WI38 (cell line): Measurements from ENCODE around the gene SLAMF6.
"Not testable (repeated sequence)": the region's sequence is repeated elsewhere in the genome, so short reads cannot be mapped to it uniquely, and the experiment has no call there.

Source experiments
- H3K4me3 ChIP-seq: 2 replicates; pipeline ENCODE4 v1.5.1; 2011; ENCODE audit warnings: low read depth, mild to moderate bottlenecking, control low read depth, low read length
- CTCF ChIP-seq: IDR thresholded peaks from 2 replicates; pipeline ENCODE4 v1.5.1; 2012; ENCODE audit warnings: low read depth, mild to moderate bottlenecking, control low read depth, low read length

SLAMF6 gene

GRCh38 chr1:160522622-160523345 lies at the start of gene SLAMF6:
Gene SLAMF6 (minus strand): TSS chr1:160523255. CDS start chr1:160523192, 63 bp downstream.
- TF ChIP-seq CTCF: no peak
- H3K4me3 ChIP-seq: no peak within 1 kb of the TSS

DNA sequence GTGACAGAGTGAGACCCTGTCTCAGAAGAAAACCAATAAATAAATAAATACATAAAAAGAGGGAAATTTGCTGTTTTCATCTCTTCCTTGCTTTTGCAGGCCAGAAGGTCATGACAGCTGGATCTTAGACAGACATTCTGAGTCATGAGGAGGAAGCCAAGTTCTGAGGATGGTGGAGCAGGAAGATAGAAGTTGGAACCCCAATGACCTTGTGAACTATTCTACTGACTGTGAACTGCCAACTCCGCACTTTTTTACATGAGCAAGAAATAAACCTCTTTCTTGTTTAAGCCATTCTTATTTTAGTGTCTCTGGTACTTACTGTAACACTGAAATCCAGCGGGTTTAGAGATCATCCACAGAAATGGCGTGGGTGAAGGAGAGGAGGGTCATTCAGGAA lies 47.8 kb upstream of the SLAMF6 start:
- no peak for TF ChIP-seq CTCF
- no peak overlapping the region for H3K4me3 ChIP-seq

DNA sequence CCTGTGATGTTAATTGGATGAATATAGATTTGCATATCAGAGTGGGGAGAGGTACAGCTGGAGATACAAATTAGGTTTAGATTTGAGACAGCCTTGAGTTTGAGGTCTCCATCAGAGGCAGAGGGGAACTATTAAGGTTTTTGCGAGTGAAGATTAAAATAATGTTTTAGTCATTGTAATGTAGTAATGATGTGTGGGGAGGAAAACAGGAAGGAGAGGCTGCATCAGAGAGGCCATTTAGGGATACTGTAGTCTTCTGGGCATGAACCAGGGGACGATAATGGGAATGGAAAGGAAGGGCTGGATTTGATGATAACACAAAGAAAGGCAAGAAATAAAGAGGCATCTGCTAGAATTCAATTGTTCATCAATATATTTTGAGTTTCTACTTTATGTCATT lies 46.8 kb upstream of the SLAMF6 start:
- H3K4me3 ChIP-seq: no peak overlapping the region
- no peak for TF ChIP-seq CTCF

- H3K4me3 ChIP-seq: no peak overlapping the region
- TF ChIP-seq CTCF: no peak
These were observed 45.0 kb upstream of the SLAMF6 start for GRCh38 chr1:160567858-160568682.

- no peak for TF ChIP-seq CTCF
- H3K4me3 ChIP-seq: no peak overlapping the region
These were observed 44.3 kb upstream of the SLAMF6 start for GRCh38 chr1:160567341-160567740.

DNA sequence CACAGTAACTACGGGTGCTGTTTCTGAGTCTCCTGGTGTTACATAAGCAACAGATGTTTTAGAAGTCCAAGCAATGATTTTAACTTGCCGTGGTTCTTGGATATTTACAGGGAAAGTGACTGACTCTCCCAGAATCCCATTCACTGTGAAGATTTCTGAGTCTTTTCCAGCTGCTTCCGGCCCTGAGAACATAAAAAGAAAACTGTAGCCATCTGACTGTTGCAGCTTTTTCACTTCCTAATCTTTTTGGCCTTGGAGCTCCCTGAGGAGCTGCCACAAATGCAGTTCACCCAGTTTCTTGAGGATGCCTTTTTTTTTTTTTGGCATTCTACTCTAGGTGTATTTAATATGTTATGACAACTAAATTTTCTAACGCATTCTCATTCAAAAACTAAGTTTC lies 42.5 kb upstream of the SLAMF6 start:
- TF ChIP-seq CTCF: no peak
- no peak overlapping the region for H3K4me3 ChIP-seq

GRCh38 chr1:160563230-160563629 lies 40.2 kb upstream of the SLAMF6 start:
- H3K4me3 ChIP-seq: not testable (repeated sequence)

DNA sequence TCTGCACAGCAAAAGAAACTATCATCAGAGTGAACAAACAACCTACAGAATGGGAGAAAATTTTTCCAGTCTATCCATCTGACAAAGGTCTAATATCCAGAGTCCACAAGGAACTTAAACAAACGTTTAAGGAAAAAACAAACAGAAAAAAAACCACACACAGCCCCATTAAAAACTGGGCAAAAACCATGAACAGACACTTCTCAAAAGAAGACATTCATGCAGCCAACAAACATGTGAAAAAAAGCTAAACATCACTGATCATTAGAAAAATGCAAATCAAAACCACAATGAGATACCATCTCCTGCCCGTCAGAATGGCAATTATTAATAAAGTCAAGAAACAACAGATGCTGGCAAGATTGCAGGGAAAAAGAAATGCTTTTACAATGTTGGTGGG lies 39.7 kb upstream of the SLAMF6 start:
- not testable (repeated sequence) for H3K4me3 ChIP-seq
